CD4-positive, alpha-beta T cell treated with Interleukin-4 for 1 hour (primary cell): Measurements from ENCODE around the gene RWDD2A.
A peak's percentile ranks its signal among the peaks of the same experiment; 100 is the strongest.
"Not testable (repeated sequence)": the region's sequence is repeated elsewhere in the genome, so short reads cannot be mapped to it uniquely, and the experiment has no call there.

Experiments
- DNase-seq, 2 donors: peaks; one replicate each; pipeline ENCODE4 v3.0.0-alpha.2; 2020 to 2022

The RWDD2A gene

GRCh38 chr6:83192871-83193746 is at the start of gene RWDD2A, which contains the start of gene PGM3:
TSS of gene RWDD2A (plus strand) at chr6:83193357. CDS start at chr6:83194452, 1,095 bp downstream.
TSS of gene PGM3 (minus strand) at chr6:83193265. CDS start at chr6:83191012, 2,253 bp downstream.
- DNase-seq = peak; percentile 88 to 91

- DNase-seq = no peak
These were observed 42.0 kb upstream of the RWDD2A start for GRCh38 chr6:83151114-83151513.

GRCh38 chr6:83152913-83153312 is 40.2 kb upstream of the RWDD2A start:
- no peak for DNase-seq

- no peak for DNase-seq
These were observed 39.2 kb upstream of the RWDD2A start for GRCh38 chr6:83153883-83154521.

- no peak for DNase-seq
These were observed 37.4 kb upstream of the RWDD2A start for GRCh38 chr6:83155794-83156193.

GRCh38 chr6:83160167-83160566 is 33.0 kb upstream of the RWDD2A start:
- DNase-seq = no peak

GRCh38 chr6:83167726-83168278 is 25.4 kb upstream of the RWDD2A start:
- no peak for DNase-seq

- no peak for DNase-seq
These were observed 24.6 kb upstream of the RWDD2A start for GRCh38 chr6:83168556-83168955.

GRCh38 chr6:83169106-83169505 is 24.1 kb upstream of the RWDD2A start:
- DNase-seq = no peak

- DNase-seq = no peak
These were observed 23.6 kb upstream of the RWDD2A start for GRCh38 chr6:83169511-83169910.

- no peak for DNase-seq
These were observed 16.9 kb upstream of the RWDD2A start for GRCh38 chr6:83176246-83176645.

GRCh38 chr6:83180426-83180950 is 12.7 kb upstream of the RWDD2A start:
- DNase-seq = no peak

- DNase-seq = no peak
These were observed 11.0 kb upstream of the RWDD2A start for GRCh38 chr6:83182114-83182513.

- no peak for DNase-seq
These were observed 9.9 kb upstream of the RWDD2A start for GRCh38 chr6:83183082-83183828.

GRCh38 chr6:83185096-83185495 is 8.1 kb upstream of the RWDD2A start:
- no peak for DNase-seq

GRCh38 chr6:83188501-83188900 is 4.7 kb upstream of the RWDD2A start:
- no peak for DNase-seq

- DNase-seq = no peak
These were observed 2.5 kb upstream of the RWDD2A start for GRCh38 chr6:83190626-83191025.

- DNase-seq = not testable (repeated sequence)
These were observed 1.2 kb upstream of the RWDD2A start for GRCh38 chr6:83191974-83192373.

- no peak for DNase-seq
These were observed 701 bp upstream of the RWDD2A start for GRCh38 chr6:83192456-83192855.

- DNase-seq = peak in 1 of 2 donors; percentile 15
These were observed 800 bp downstream of the RWDD2A start for GRCh38 chr6:83193747-83194566.

GRCh38 chr6:83198486-83199172 is 5.5 kb downstream of the RWDD2A start:
- DNase-seq = no peak
